Measurements from ENCODE around the gene KLHDC9.
"Not testable (repeated sequence)": the region's sequence is repeated elsewhere in the genome, so short reads cannot be mapped to it uniquely, and the experiment has no call there.

The KLHDC9 gene

DNA sequence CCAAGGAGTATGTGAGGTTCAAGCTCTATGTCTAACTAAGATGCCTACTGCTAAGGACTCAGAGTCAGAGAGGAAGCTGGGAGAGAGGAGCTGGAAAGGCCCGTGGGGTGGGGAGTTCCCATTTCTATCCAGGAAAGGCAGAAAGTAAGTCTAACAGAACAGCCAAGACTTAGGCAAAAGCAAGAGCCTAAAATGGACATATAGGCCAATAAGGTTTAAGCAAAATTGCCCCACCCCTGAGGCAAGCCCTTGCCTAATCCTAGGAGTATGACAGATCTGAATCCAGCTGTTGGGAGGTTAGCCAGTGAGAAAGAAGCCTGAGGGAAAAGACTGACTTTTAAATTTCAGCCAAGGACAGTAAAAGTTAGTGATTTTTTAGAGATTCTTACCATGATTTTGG is 1.6 kb upstream of the KLHDC9 start:
- no peak overlapping the region; the same call in 1 of the 2 replicates for H3K4me3 ChIP-seq (ENCODE audit: low read length)
- TF ChIP-seq ZNF274 (IDR thresholded peaks at IDR 0.05; ENCODE audit: low read depth, low read length), result no peak

DNA sequence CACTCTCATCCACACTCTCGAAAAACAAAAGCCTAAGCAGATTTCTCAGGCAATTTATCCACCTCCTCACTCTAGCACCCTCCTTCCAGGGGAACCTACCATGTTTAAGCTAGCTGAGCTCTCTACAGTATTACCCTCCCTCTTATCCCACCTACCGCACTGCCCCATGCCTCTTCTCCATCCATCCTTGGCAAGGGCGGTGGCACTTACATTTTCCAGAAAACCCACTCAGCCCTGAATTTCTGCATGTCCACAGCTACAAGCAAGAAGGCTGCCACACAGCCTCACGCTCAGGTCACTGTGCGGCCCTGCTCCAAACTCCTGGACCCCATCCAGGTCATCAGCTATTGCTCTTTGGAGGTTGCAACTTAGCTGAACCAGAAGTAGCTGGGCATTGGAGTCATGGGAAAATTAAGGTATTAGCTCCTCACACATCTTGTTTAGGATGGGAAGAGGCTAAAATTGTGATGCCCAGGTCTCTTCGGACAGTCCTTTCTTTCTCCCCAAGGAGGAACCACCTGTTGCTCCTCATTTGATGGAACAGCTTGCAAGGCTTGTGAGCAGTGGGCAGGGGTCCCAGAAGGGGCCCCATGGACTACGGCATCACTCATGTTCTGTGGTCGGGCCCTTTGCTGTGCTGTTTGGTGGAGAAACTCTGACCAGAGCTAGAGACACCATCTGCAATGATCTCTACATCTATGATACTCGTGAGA is 1.1 kb downstream of the KLHDC9 start:
- H3K4me3 ChIP-seq (ENCODE audit: low read length), result no peak overlapping the region; the same call in 1 of the 2 replicates
- TF ChIP-seq ZNF274 (IDR thresholded peaks at IDR 0.05; ENCODE audit: low read depth, low read length), result no peak

DNA sequence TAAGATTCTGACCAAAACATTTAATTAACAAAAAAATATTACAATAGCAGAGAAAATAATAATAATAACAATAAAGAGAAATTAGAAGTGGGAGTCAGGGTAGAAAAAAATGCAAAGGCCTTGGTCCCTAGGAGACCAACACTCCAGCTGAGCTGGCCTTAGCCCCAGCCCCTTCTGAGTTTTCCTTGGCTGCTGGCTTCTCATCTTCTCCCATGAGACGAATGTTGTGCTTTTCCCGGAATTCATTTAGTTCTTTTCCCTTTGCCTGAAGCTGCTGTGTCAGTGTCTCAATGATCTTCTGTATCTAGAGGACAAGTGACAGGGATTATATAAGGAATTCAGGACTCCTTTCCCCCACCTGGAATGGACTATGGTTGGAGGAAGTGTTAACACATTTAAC is 2.4 kb downstream of the KLHDC9 start:
- no peak overlapping the region for H3K4me3 ChIP-seq (ENCODE audit: low read length)

DNA sequence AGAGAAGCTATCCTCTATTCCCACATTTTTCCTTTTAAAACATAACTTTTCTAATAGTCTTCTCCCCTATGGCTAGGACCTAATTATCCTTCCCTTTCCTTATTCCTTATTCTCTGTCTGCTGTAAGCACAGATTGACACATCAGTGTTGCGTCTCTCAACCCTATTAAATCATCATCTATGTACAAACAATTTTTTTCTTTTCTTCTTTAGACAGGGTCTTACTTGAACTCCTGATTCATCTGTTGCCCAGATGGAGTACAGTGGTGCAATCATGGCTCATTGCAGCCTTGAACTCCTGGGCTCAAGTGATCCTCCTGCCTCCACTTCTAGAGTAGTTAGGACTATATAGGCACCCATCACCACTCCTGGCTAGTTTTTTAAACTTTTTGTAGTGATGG is 8.3 kb downstream of the KLHDC9 start:
- TF ChIP-seq ZNF274 (IDR thresholded peaks at IDR 0.05; ENCODE audit: low read depth, low read length), result no peak
- H3K4me3 ChIP-seq (ENCODE audit: low read length), result no peak overlapping the region

More for the DNA sequence above, 2.4 kb downstream of the KLHDC9 start:
- no peak for TF ChIP-seq ZNF274 (IDR thresholded peaks at IDR 0.05; ENCODE audit: low read depth, low read length)

DNA sequence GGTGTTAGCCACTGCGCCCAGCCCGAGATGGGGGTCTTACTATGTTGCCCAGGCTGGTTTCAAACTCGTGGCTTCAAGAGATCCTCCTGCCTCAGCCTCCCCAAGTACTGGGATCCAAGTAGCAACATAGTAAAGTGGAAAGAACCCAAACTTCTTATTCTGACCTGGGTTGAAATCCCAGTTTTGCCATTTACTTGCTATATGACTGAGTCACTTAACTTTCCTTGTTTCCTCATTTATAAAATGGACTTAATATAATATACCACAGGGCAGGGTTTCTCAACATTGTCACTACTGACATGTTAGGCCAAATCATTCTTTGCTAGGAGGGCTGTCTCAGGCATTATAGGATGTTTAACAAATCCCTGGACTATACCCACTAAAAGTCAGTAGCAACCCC is 13.0 kb downstream of the KLHDC9 start:
- TF ChIP-seq ZNF274 (IDR thresholded peaks at IDR 0.05; ENCODE audit: low read depth, low read length), result no peak
- H3K4me3 ChIP-seq (ENCODE audit: low read length), result no peak overlapping the region

DNA sequence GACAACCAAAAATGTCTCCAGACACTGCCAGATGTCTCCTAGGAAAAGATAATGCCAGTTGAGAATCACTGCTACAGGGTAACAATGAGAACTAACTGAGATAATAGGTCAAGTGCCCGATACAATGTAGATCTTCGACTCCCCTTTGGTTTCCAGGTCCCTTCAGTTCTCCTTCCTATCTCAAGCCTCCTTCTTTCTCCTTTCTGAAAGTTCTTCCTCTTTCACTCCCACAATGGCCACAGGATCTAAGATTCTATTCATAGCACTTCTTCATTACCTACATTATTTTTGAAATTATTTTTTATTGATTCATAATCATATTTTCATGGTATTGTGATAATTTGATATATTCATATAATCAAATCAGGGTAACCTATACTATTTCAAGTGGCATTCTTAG is 13.4 kb downstream of the KLHDC9 start:
- no peak overlapping the region for H3K4me3 ChIP-seq (ENCODE audit: low read length)
- TF ChIP-seq ZNF274 (IDR thresholded peaks at IDR 0.05; ENCODE audit: low read depth, low read length), result no peak

DNA sequence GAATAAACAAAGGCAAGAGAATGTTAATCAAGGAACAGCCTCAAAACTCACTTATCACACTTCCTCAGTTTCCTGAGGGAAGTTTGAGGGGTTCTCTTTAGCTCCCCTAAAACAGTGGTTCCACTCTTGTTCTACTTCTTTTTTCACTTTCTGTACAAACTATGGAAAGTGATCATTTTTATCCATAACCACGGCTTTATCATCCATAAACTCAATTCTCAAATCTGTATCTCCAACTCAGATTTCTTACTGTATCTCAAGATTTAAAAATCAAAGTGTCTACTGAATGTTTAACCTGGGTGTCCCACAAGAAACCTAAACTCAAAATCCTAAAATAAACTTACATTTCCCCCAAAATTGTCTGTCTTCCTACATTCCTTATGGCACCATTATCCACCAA is 15.8 kb downstream of the KLHDC9 start:
- TF ChIP-seq ZNF274 (IDR thresholded peaks at IDR 0.05; ENCODE audit: low read depth, low read length), result no peak
- H3K4me3 ChIP-seq (ENCODE audit: low read length), result no peak overlapping the region

DNA sequence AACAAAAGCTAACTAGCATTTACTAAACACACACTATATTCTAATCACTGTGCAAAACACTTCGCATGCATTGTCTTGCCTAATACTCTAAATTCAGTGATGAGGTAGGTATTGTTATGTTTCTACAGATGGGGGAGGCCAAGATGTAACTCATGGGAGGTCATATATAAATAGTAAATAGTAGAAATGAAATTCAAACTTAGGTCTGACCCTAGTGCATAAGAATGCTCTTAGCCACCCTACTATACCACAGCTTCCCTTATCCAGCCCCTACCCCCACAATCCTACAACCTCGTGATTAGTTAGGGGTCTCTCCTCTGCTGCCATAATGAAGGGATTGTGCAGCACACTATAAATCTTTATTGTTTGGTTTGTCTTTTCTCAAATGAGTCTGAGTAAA is 16.4 kb downstream of the KLHDC9 start:
- no peak overlapping the region for H3K4me3 ChIP-seq (ENCODE audit: low read length)
- no peak for TF ChIP-seq ZNF274 (IDR thresholded peaks at IDR 0.05; ENCODE audit: low read depth, low read length)

DNA sequence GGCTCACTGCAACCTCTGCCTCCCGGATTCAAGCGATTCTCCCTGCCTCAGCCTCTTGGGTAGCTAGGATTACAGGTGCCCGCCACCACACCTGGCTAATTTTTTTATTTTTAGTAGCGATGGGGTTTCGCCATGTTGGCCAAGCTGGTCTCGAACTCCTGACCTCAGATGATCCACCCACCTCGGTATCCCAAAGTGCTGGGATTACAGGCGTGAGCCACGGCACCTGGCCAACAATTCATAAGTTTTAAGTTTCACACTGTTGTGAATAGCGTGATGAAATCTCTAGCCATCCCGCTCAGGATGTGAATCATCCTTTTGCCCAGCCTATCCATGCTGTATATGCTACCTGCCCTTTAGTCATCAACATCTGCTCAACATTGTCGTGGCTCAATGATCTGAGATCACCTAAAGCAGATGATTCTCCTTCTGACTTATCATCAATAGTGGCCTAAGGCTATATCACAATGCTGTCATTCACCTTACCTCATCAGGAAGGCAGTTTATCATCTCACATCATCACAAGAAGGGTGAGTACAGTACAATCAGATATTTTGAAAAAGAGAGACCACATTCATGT is 17.1 kb downstream of the KLHDC9 start:
- H3K4me3 ChIP-seq (ENCODE audit: low read length), result no peak overlapping the region
- TF ChIP-seq ZNF274 (IDR thresholded peaks at IDR 0.05; ENCODE audit: low read depth, low read length), result no peak

DNA sequence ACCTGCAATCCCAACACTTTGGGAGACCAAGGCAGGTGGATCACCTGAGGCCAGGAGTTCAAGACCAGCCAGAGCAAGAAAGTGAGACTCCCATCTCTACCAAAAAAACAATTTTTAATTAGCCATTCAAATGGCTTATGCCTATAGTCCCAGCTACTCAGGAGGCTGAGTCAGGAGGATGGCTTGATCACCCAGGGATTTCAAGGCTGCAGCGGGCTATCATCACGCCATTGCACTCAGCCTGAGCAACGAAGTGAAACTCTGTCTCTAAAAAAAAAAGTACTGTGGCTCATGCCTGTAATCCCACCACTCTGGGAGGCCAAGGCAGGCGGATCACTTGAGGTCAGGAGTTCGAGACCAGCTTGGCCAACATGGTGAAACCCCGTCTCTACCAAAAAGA is 17.8 kb downstream of the KLHDC9 start:
- not testable (repeated sequence) for H3K4me3 ChIP-seq (ENCODE audit: low read length)

DNA sequence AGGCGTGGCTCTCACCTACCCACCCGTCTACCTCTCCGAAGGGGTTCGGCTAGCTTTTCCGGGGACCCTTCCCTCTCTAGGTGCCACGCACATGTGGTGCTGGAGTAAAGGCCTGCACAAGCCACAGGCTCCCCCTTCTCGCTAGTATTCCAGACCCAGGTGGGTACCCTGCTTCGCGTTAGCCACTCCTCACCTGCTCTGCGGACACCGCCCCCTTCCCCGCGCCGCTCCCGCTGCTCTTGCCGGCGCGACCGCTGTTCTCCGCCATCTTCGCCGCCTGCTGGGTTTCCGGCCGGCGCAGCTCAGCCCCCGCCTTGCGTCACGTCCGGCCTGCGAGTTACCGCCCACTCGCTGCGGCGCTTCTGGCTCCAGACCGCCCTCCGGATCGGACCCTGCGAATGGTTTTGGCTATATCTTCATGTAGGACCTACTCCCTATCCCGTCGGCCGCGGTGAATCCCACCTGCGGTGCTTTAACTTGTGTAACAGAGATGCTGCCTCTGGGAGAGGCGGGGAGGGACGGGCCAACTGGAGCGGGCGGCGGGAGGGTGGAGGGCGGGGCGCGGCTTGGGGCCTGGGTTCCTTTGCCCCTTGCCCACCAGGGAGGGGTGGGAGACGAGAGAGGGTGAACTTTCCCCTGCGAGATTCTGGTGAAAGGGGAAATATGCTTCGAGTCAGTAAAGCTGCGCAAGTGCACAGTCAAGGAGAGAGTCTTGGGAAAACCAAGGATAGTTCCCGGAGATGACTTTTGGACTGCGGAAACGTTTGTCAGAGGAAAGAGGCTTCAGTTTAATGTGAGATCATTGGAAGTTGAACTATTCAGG is 19.8 kb downstream of the KLHDC9 start, which contains the start of the genes NIT1 and PFDN2:
NIT1 (plus strand) TSS at position 347 of the 823 bp plus-strand sequence; CDS start at position 419, 72 bp downstream.
PFDN2 (minus strand) TSS at position 279 of the 823 bp plus-strand sequence; CDS start at position 268, 11 bp downstream.
- H3K4me3 ChIP-seq (ENCODE audit: low read length), result peak within 1 kb of the TSS; percentile 91
- TF ChIP-seq ZNF274 (IDR thresholded peaks at IDR 0.05; ENCODE audit: low read depth, low read length), result no peak

DNA sequence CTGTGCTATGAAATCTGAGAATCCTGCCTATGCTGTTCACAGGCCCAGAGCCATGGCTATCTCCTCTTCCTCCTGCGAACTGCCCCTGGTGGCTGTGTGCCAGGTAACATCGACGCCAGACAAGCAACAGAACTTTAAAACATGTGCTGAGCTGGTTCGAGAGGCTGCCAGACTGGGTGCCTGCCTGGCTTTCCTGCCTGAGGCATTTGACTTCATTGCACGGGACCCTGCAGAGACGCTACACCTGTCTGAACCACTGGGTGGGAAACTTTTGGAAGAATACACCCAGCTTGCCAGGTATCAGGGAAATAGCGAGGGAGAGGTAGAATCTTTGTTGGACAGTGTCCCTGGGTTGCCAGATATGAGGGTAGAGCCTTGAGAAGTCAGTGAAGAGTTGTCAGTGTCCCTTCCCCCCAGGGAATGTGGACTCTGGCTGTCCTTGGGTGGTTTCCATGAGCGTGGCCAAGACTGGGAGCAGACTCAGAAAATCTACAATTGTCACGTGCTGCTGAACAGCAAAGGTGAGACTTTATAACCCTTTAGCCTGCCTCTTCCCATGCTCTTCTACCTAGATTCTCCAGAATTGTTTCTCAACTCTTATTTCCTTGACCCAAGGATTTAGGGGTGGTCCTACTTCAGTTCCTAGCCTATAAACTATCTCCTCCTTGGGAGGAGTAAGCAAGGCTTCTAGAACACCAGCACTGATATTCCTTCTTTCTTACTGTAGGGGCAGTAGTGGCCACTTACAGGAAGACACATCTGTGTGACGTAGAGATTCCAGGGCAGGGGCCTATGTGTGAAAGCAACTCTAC is 21.1 kb downstream of the KLHDC9 start:
- H3K4me3 ChIP-seq (ENCODE audit: low read length), result peak overlapping the region; percentile 91
- no peak for TF ChIP-seq ZNF274 (IDR thresholded peaks at IDR 0.05; ENCODE audit: low read depth, low read length)

DNA sequence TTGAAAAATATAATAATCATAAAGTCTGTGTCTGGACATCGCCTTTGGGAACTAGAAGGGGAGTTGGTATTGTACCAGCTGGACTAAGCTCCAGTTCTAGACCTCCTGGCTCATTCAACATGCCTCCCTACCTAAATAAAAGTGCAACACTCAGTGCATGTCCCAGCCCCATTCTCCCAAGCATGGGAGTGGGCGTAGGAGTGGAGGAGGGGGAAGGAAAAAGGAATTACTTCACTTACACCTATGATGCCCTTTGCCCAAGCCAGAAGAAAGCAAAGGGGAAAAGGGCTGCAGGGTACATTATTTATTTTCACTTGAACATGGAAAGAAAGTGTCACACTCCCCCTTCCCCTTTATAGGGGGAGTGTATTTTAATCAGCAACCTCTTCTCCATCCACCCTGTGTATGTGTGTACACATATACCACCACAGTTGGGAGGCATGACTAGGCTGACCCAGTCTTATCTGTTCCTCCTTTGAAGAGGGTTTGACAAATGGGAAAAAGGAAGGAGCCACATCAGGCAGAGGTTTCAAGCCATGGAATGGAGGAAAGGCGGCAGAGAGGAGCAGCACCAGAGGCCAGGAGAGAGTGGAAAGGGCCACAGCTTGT is 23.0 kb downstream of the KLHDC9 start:
- no peak overlapping the region for H3K4me3 ChIP-seq (ENCODE audit: low read length)
- TF ChIP-seq ZNF274 (IDR thresholded peaks at IDR 0.05; ENCODE audit: low read depth, low read length), result no peak
